Cardiac muscle cell (in vitro differentiated cells and primary cell): Measurements from ENCODE around the gene ZBTB40. TPM values are rescaled to one million over a fixed set of nuclear protein-coding genes. Genes with fewer than 3 reads are reported as not detected.

Experiments used
- DNase-seq, 2 donors: peaks; one replicate each; pipeline versions ENCODE4 v3.0.0 to v3.0.0-alpha.2; 2010 to 2017; ENCODE audit warnings: low read depth in 1 of 2, low spot score in 1 of 2
- H3K27ac ChIP-seq: fragments of 200-600 bp; sonication (generic); 2 replicates; pipeline ENCODE4 v1.5.1; 2016
- H3K27me3 ChIP-seq: fragments of 200-600 bp; sonication (generic); 2 replicates; pipeline ENCODE4 v1.6.0; 2016; ENCODE audit warnings: control low read depth
- H3K36me3 ChIP-seq: fragments of 200-600 bp; sonication (generic); 2 replicates; pipeline ENCODE4 v1.5.1; 2016; ENCODE audit warnings: control low read depth
- H3K4me1 ChIP-seq: fragments of 200-600 bp; sonication (generic); 2 replicates; pipeline ENCODE4 v1.8.1; 2017; ENCODE audit warnings: low read depth, mild to moderate bottlenecking, mixed run types
- H3K4me3 ChIP-seq: fragments of 200-600 bp; sonication (generic); 2 replicates; pipeline ENCODE4 v1.5.1; 2016; ENCODE audit warnings: mild to moderate bottlenecking
- H3K9me3 ChIP-seq: fragments of 200-600 bp; sonication (generic); 2 replicates; pipeline ENCODE4 v1.5.1; 2017; ENCODE audit warnings: low read depth, mild to moderate bottlenecking, control low read depth
- polyA plus RNA-seq: library from polyadenylated mRNA; unstranded; fragments of >200 nt; fragmentation: Nextera tagmentation; extraction: Ambion mirVana; gene quantifications from 2 replicates; pipeline ENCODE4 v1.2.1, GENCODE V29; 2016
- total RNA-seq: library from RNA; depleted of rRNA; stranded (reverse); fragments of >200 nt; gene quantifications from 2 replicates; pipeline ENCODE4 v1.2.3, GENCODE V29; 2016
- TF ChIP-seq, protein P1 (sequence below): IDR thresholded peaks from 2 replicates; pipeline ENCODE4 v1.5.1; 2012; ENCODE audit warnings: low read depth, mild to moderate bottlenecking, low read length

Gene ZBTB40, protein sequence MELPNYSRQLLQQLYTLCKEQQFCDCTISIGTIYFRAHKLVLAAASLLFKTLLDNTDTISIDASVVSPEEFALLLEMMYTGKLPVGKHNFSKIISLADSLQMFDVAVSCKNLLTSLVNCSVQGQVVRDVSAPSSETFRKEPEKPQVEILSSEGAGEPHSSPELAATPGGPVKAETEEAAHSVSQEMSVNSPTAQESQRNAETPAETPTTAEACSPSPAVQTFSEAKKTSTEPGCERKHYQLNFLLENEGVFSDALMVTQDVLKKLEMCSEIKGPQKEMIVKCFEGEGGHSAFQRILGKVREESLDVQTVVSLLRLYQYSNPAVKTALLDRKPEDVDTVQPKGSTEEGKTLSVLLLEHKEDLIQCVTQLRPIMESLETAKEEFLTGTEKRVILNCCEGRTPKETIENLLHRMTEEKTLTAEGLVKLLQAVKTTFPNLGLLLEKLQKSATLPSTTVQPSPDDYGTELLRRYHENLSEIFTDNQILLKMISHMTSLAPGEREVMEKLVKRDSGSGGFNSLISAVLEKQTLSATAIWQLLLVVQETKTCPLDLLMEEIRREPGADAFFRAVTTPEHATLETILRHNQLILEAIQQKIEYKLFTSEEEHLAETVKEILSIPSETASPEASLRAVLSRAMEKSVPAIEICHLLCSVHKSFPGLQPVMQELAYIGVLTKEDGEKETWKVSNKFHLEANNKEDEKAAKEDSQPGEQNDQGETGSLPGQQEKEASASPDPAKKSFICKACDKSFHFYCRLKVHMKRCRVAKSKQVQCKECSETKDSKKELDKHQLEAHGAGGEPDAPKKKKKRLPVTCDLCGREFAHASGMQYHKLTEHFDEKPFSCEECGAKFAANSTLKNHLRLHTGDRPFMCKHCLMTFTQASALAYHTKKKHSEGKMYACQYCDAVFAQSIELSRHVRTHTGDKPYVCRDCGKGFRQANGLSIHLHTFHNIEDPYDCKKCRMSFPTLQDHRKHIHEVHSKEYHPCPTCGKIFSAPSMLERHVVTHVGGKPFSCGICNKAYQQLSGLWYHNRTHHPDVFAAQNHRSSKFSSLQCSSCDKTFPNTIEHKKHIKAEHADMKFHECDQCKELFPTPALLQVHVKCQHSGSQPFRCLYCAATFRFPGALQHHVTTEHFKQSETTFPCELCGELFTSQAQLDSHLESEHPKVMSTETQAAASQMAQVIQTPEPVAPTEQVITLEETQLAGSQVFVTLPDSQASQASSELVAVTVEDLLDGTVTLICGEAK
- 14.1 and 18.1 TPM in 2 replicates for total RNA-seq
- 8.3 and 8.5 TPM in 2 replicates for polyA plus RNA-seq

DNA sequence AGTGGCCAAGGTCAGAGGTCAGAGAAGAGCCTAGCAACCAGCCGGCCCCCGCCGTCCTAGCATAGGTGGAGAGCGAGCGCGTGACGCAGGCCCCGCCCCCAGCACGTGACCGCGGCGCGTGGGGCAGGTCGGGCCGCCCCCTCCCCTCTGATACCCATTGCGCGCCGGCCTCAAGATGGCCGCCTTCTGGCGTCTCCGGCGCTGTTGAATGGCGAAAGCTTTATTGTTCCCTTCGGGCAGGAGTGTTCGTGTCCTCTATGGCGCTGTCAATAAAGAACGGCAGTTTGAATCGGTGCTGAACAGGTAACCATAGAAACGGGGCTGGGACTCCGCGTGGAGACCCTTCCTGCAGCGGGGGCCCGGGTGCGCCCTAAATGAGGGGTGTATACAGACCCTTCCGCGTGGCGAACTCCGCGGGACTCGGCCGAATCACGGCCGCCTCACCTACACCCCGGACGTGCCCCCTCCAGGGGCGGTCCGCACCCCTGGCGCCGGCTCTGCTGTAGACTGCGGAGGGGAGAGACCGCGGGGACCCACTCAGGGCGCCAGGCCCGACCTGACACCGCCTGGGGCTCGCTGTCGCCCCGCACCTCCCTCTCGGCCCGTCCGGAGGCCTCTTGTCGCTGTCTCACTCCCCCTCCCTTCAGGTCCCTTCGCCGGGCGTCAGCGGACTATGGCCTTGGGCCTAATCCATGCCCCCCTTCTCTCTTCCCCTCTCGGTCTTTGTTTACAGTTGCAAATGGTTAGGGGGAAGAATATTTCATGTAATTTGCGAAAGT lies at the start of gene ZBTB40:
Gene ZBTB40, plus strand, starts transcription at position 150 of the 779 bp plus-strand sequence. CDS start 38,098 bp downstream, outside the sequence.
- Histone ChIP-seq H3K4me3 (peak within 1 kb of the TSS; percentile 54), H3K9me3 (no peaks in the 10 kb centered on the region), H3K4me1 (peaks cover 37% of the 10 kb centered on the region), H3K27ac (peak within 1 kb of the TSS; percentile 95), H3K36me3 (no peaks in the 10 kb centered on the region), H3K27me3 (no peaks in the 10 kb centered on the region)
- TF ChIP-seq, protein P1, sequence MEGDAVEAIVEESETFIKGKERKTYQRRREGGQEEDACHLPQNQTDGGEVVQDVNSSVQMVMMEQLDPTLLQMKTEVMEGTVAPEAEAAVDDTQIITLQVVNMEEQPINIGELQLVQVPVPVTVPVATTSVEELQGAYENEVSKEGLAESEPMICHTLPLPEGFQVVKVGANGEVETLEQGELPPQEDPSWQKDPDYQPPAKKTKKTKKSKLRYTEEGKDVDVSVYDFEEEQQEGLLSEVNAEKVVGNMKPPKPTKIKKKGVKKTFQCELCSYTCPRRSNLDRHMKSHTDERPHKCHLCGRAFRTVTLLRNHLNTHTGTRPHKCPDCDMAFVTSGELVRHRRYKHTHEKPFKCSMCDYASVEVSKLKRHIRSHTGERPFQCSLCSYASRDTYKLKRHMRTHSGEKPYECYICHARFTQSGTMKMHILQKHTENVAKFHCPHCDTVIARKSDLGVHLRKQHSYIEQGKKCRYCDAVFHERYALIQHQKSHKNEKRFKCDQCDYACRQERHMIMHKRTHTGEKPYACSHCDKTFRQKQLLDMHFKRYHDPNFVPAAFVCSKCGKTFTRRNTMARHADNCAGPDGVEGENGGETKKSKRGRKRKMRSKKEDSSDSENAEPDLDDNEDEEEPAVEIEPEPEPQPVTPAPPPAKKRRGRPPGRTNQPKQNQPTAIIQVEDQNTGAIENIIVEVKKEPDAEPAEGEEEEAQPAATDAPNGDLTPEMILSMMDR, result peak; percentile 1
- peak; percentile 96 to 99 for DNase-seq

DNA sequence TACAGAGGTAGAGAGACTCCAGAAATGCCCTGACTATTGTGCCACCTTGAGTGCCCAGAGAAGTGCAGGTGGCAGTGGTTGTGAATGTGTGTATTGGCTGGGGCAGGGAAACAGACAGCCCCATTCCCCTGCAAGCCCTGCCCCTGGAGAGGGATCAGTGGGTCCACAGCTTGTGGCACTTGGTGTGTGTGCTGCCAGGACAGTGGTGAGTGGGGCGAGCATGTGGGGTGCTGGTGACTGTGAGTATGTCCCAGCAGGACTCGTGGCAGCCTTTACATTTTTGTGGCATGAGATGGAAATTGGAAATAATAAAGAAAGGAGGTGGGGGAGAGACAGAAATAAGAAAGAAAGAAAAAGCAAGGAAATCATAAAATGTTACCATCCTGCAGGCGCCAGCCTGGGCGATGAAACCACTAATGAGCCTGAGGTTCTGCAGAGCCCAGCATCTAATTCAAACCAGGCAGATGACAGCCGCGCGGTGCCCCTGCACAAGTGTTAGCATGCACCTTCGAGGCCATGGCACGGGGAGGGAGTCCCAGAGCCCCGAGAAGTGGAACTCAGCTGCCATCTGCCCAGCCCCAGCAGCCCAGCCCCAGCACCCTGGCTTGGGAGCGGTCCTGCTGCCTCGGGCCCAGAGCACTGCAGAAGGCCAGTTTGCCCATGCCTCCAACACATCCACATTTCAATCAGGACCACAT lies 49.1 kb upstream of the ZBTB40 start:
- Histone ChIP-seq H3K27me3 (peaks cover 93% of the 10 kb centered on the region), H3K27ac (no peak overlapping the region), H3K4me3 (no peak overlapping the region), H3K4me1 (no peaks in the 10 kb centered on the region), H3K36me3 (no peaks in the 10 kb centered on the region), H3K9me3 (no peaks in the 10 kb centered on the region)
- DNase-seq, result no peak
- TF ChIP-seq, protein P1, result no peak

DNA sequence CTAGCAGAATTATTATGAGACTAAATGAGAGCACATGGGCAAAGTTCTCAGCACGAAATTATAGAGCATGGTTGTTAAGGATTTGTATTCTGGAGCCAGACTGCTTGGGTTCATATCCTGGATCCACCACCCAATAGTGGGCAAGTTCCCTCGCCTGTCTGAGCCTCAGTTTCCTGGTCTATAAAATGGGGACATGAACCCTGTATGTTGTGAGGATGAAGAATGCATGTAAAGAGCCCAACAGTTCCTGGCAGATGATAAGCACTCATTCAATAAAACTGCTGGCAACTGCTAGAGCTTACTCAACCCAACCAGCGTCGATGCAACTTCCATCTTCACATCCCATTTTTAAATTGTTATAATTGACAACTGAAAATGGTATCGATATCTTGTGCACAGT lies 47.2 kb upstream of the ZBTB40 start:
- H3K27me3 ChIP-seq, result peaks cover 93% of the 10 kb centered on the region
- H3K4me3 ChIP-seq, result no peak overlapping the region
- H3K9me3 ChIP-seq, result no peaks in the 10 kb centered on the region
- DNase-seq, result no peak
- no peaks in the 10 kb centered on the region for H3K4me1 ChIP-seq
- H3K36me3 ChIP-seq, result no peaks in the 10 kb centered on the region
- TF ChIP-seq, protein P1, result no peak
- H3K27ac ChIP-seq, result no peak overlapping the region

DNA sequence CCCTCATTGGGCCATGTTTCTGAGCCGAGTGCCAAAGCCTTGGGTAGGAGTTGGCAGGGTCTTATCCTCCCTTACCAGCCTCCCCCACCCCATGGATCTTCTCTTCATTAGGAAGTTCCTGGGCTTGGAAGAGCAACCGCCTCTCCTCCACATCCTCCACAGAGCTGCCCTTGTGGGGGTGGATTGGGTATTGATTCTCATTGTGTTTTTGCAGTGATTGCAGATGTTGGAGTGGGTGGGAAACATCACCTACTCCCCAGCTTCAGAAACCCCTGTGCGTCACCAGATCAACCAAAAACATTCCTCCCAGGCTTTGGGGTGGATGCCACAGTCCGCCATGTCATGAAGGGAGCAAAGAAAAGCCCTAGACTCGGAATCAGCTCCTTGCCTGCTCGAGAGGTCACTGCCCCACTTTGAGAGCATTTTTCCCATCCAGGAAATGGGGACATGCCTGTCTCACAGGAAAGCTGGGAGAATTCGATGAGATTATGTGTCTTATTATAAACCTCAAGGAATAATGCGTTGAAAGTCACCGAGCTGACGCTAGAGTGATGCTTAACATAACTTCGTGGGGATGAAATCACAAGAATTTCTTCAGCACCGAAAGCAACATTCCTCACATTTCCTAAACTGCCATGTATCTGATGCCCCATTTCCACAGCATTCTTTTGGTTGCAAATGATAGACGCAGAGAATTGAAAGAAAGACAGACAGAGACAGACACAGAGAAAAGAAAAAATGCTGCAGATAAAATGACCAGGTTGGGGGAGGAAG lies 44.7 kb upstream of the ZBTB40 start:
- peak in 1 of 2 donors; percentile 61 for DNase-seq
- no peak overlapping the region for H3K27ac ChIP-seq
- H3K9me3 ChIP-seq, result no peaks in the 10 kb centered on the region
- no peak overlapping the region for H3K4me3 ChIP-seq
- no peaks in the 10 kb centered on the region for H3K4me1 ChIP-seq
- H3K27me3 ChIP-seq, result peaks cover 85% of the 10 kb centered on the region
- TF ChIP-seq, protein P1, result no peak
- no peaks in the 10 kb centered on the region for H3K36me3 ChIP-seq
